GM18502 (cell line): Measurements from ENCODE around the gene SPOCK2.

Experiments used
- ATAC-seq: cut with Tn5 transposase; IDR thresholded peaks from one replicate; pipeline ENCODE4 v1.9.1; 2021; ENCODE audit warnings: mild to moderate bottlenecking; ENCODE audit not compliant: unreplicated experiment, poor library complexity

SPOCK2 gene

GRCh38 chr10:72014785-72015480 is 73.4 kb downstream of the SPOCK2 start:
- no peak for ATAC-seq

GRCh38 chr10:72014197-72014596 is 74.2 kb downstream of the SPOCK2 start:
- ATAC-seq, result no peak

- ATAC-seq, result no peak
Observed at GRCh38 chr10:72013202-72013945, 75.0 kb downstream of the SPOCK2 start.

- ATAC-seq, result no peak
Observed at GRCh38 chr10:72012796-72013195, 75.6 kb downstream of the SPOCK2 start.

- no peak for ATAC-seq
Observed at GRCh38 chr10:72011976-72012512, 76.3 kb downstream of the SPOCK2 start.

GRCh38 chr10:72011468-72011867 is 76.9 kb downstream of the SPOCK2 start:
- ATAC-seq, result no peak

GRCh38 chr10:72011016-72011415 is 77.3 kb downstream of the SPOCK2 start:
- no peak for ATAC-seq

- no peak for ATAC-seq
Observed at GRCh38 chr10:72010234-72010973, 77.9 kb downstream of the SPOCK2 start.

- ATAC-seq, result no peak
Observed at GRCh38 chr10:72009425-72010081, 78.8 kb downstream of the SPOCK2 start.

- ATAC-seq, result no peak
Observed at GRCh38 chr10:72009051-72009424, 79.3 kb downstream of the SPOCK2 start.
